ENCODE results near the gene FMN1.

The FMN1 gene

DNA sequence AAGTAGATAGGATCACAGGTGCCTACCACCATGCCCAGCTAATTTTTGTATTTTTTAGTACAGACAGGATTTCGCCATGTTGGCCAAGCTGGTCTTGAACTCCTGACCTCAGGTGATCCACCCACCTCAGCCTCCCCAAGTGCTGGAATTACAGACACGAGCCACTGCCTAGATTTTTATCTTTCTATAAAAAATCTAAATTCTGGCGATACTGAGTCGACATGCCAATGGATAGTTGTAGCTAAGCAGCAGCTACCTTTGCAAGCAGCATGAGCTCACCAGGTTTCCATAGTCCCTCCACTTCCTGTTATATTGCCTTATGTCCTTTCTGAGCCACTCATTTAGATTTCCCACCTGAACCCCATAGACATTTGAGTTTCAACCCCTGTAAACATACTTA lies 13.1 kb upstream of the FMN1 start:
- no peak overlapping the region for H3K4me3 ChIP-seq (ENCODE audit: low read depth, low read length)
- TF ChIP-seq CTCF (IDR thresholded peaks at IDR 0.05; ENCODE audit: low read depth, low read length): no peak

DNA sequence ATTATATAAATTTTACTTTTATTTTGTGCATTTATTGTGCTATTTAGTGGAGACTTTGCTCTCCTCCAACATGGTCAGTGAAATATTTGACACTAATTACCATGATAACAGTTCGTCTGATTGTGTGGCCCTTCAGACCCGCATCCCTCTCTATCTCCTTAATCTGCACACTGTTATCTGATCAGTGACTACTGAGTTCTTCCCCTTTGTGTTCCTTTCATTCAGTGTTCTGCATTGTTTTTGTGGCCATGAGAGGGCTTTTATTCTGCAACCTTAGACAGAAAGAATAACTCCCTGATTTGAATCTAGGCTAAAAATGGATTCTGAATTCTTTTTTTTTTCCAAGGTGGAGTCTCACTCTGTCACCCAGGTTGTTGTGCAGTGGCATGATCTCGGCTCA lies 11.9 kb upstream of the FMN1 start:
- TF ChIP-seq CTCF (IDR thresholded peaks at IDR 0.05; ENCODE audit: low read depth, low read length): no peak
- no peak overlapping the region for H3K4me3 ChIP-seq (ENCODE audit: low read depth, low read length)

DNA sequence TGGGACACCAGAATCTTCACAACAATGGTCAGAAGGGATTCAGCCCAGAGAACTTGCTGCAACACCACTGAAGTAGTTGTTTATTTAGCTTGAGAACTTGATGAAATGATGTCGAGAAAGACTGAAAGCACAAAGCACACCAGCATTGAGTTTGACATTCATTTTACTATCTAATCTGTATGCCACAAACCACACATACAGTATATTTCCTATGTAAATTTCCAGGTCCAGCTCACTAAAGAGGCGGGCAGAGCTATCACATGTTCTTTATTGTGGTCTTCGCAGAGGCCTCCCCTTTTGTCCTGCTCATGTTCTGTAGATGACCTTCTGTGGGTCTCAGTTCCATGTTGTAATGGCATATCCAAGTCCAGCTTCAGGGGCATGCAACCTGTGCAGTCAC lies 10.4 kb upstream of the FMN1 start:
- no peak overlapping the region for H3K4me3 ChIP-seq (ENCODE audit: low read depth, low read length)
- TF ChIP-seq CTCF (IDR thresholded peaks at IDR 0.05; ENCODE audit: low read depth, low read length): no peak

DNA sequence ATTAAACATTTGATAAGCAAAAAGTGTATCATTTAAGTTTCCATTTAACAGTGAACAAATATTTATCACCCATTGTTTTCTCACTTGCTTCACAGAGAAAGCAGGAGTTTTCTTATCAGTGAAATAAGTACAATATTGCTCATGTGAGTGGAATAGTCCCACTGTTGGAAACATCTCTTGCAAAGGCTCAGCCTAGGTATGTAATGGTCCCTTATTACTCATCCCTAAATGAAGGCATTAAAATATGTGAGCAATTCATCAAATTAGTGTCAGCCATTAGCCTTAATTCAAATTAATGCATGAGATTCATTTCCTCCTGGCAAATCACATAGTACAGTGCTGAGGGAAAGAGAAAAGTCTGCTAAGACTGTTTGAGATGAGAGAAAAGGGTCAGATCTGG lies 9.6 kb upstream of the FMN1 start:
- no peak overlapping the region for H3K4me3 ChIP-seq (ENCODE audit: low read depth, low read length)
- TF ChIP-seq CTCF (IDR thresholded peaks at IDR 0.05; ENCODE audit: low read depth, low read length): no peak

DNA sequence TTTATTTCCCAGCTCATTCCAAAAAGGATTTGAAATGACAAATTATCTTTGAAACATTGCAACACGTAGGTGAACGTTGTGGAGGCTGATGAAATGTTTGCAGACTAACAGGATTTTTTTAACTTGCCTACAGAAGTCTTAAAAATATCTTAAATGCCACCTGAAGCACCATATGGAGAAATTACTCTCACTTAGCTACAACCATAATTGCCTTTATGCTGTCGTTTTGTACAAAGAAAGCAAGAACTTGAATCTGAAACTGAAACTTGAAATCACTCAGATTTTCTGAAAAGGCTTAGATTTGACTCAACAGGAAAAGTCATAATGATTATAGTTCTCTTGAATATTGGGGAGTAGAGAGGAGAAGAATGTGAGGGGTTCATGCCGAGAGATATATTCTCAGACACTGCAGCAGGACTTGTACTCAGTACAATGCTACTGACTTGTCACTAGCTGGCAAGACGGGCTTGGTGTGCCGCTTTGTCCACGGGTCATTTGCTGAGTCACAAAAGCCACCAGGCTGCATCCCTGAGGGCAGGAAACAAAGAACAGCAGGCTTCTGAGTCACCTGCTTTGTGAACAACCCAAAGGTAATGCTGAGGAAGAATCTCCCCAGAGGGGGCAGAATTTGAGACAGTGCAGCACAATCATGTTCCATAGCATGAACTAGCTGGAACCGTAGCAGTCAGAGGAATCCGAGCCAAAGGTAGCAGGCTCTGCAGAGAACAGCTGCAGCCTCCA lies 7.1 kb upstream of the FMN1 start:
- H3K4me3 ChIP-seq (ENCODE audit: low read depth, low read length): peak overlapping the region; percentile 37
- TF ChIP-seq CTCF (IDR thresholded peaks at IDR 0.05; ENCODE audit: low read depth, low read length): no peak

- no peak overlapping the region for H3K4me3 ChIP-seq (ENCODE audit: low read depth, low read length)
- TF ChIP-seq CTCF (IDR thresholded peaks at IDR 0.05; ENCODE audit: low read depth, low read length): no peak
These were observed 6.4 kb upstream of the FMN1 start for GRCh38 chr15:33200903-33201302.

DNA sequence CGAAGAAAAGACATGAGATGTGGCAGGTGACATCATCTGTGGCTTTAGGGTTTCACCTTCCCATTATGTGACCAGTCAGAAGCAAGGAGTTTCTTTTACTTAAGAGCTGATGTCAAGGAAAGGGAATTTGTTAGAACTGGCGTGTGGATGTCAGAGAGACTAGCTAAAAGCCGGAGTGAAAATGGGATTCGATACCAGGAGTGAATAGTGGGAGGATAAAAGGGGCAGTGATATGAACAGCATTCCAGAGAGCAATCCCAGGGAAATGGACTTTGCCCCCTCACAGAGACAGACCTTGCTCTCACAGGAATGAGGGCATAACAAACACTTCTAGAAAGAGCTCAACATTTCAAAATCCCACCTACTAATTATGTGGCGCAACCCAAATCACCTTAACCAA lies 5.9 kb upstream of the FMN1 start:
- TF ChIP-seq CTCF (IDR thresholded peaks at IDR 0.05; ENCODE audit: low read depth, low read length): no peak
- no peak overlapping the region for H3K4me3 ChIP-seq (ENCODE audit: low read depth, low read length)

Measured in WI38 (cell line).